Measurements from ENCODE around the gene IKZF5. TPM values are rescaled to one million over a fixed set of nuclear protein-coding genes. Genes with fewer than 3 reads are reported as not detected.

IKZF5 gene
- total RNA-seq, 1 donor from 2014 or later = 19.9 TPM

GRCh38 chr10:123014772-123015171, 6.2 kb upstream of the IKZF5 start:
- Histone ChIP-seq H3K4me3 (no peak overlapping the region), H3K9me3 (no peaks in the 10 kb centered on the region), H3K4me1 (peaks cover 4% of the 10 kb centered on the region), H3K36me3 (no peaks in the 10 kb centered on the region), H3K27me3 (no peaks in the 10 kb centered on the region), H3K27ac (no peak overlapping the region)
- DNase-seq (no peak), ATAC-seq (no peak)
- intact Hi-C loops (cut with DNase I) = no loop called here
- TF ChIP-seq CTCF (IDR thresholded peaks at IDR 0.05) = no peak

- Histone ChIP-seq H3K27ac (no peak overlapping the region), H3K36me3 (no peaks in the 10 kb centered on the region), H3K27me3 (no peaks in the 10 kb centered on the region), H3K4me3 (no peak overlapping the region), H3K9me3 (no peaks in the 10 kb centered on the region), H3K4me1 (peaks cover 4% of the 10 kb centered on the region)
- TF ChIP-seq CTCF (IDR thresholded peaks at IDR 0.05) = no peak
- ATAC-seq = no peak
- no peak for DNase-seq
- intact Hi-C loops (cut with DNase I) = no loop called here
These were observed 5.1 kb upstream of the IKZF5 start for GRCh38 chr10:123013456-123014419.

- Histone ChIP-seq H3K27ac (no peak overlapping the region), H3K27me3 (no peaks in the 10 kb centered on the region), H3K4me3 (no peak overlapping the region), H3K9me3 (no peaks in the 10 kb centered on the region), H3K4me1 (peaks cover 11% of the 10 kb centered on the region), H3K36me3 (no peaks in the 10 kb centered on the region)
- intact Hi-C loops (cut with DNase I) = no loop called here
- DNase-seq (no peak), ATAC-seq (no peak)
- TF ChIP-seq CTCF (IDR thresholded peaks at IDR 0.05) = no peak
These were observed 3.4 kb upstream of the IKZF5 start for GRCh38 chr10:123011987-123012386.

GRCh38 chr10:123009105-123009820, 668 bp upstream of the IKZF5 start:
- ATAC-seq = no peak
- no peaks in the 10 kb centered on the region for H3K27me3 ChIP-seq
- no peaks in the 10 kb centered on the region for H3K9me3 ChIP-seq
- peaks cover 24% of the 10 kb centered on the region for H3K4me1 ChIP-seq
- peak; percentile 68 for DNase-seq
- intact Hi-C loops (cut with DNase I) = no loop called here
- H3K27ac ChIP-seq = peak overlapping the region; percentile 82
- H3K36me3 ChIP-seq = no peaks in the 10 kb centered on the region
- peak overlapping the region; percentile 95 for H3K4me3 ChIP-seq
- no peak for TF ChIP-seq CTCF (IDR thresholded peaks at IDR 0.05)

GRCh38 chr10:123007558-123008354, 839 bp downstream of the IKZF5 start:
- peak overlapping the region; percentile 95 for H3K4me3 ChIP-seq
- TF ChIP-seq CTCF (IDR thresholded peaks at IDR 0.05) = no peak
- no peaks in the 10 kb centered on the region for H3K9me3 ChIP-seq
- ATAC-seq (peak; percentile 60), DNase-seq (no peak)
- H3K27me3 ChIP-seq = no peaks in the 10 kb centered on the region
- H3K36me3 ChIP-seq = no peaks in the 10 kb centered on the region
- H3K4me1 ChIP-seq = peaks cover 24% of the 10 kb centered on the region
- intact Hi-C loops (cut with DNase I) = no loop called here
- peak overlapping the region; percentile 95 for H3K27ac ChIP-seq

All from upper lobe of right lung (tissue), 1 donor.